Hepatocyte (in vitro differentiated cells): ENCODE data around the gene ABCB7. TPM values are rescaled to one million over a fixed set of nuclear protein-coding genes. Genes with fewer than 3 reads are reported as not detected.
"Not testable (repeated sequence)": the region's sequence is repeated elsewhere in the genome, so short reads cannot be mapped to it uniquely, and the experiment has no call there.

ENCODE experiments used
- DNase-seq: peaks from one replicate; pipeline ENCODE4 v3.0.0-alpha.2; 2016; ENCODE audit warnings: low spot score
- H2AFZ ChIP-seq: fragments of 200-600 bp; sonication (generic); 2 replicates; pipeline ENCODE4 v1.6.0; 2016; ENCODE audit warnings: antibody characterized with exemption, mild to moderate bottlenecking
- H3K27ac ChIP-seq: fragments of 200-600 bp; sonication (generic); 2 replicates; pipeline ENCODE4 v1.5.1; 2016; ENCODE audit warnings: mild to moderate bottlenecking
- H3K27me3 ChIP-seq: fragments of 200-600 bp; sonication (generic); 2 replicates; pipeline ENCODE4 v1.6.1; 2016
- H3K36me3 ChIP-seq: fragments of 200-600 bp; sonication (generic); replicated peaks from 2 replicates; pipeline ENCODE4 v1.5.1; 2016; ENCODE audit warnings: low read depth; ENCODE audit not compliant: insufficient read depth
- H3K4me1 ChIP-seq: fragments of 200-600 bp; sonication (generic); 2 replicates; pipeline ENCODE4 v1.5.1; 2016; ENCODE audit warnings: mild to moderate bottlenecking, moderate library complexity; ENCODE audit not compliant: insufficient read depth
- H3K4me2 ChIP-seq: fragments of 200-600 bp; sonication (generic); 2 replicates; pipeline ENCODE4 v1.6.0; 2016
- H3K4me3 ChIP-seq: fragments of 200-600 bp; sonication (generic); 2 replicates; pipeline ENCODE4 v1.5.1; 2016; ENCODE audit warnings: mild to moderate bottlenecking
- H3K79me2 ChIP-seq: fragments of 200-600 bp; sonication (generic); 2 replicates; pipeline ENCODE4 v1.6.0; 2017; ENCODE audit warnings: mild to moderate bottlenecking
- H3K9me2 ChIP-seq: fragments of 200-600 bp; sonication (generic); replicated peaks from 2 replicates; pipeline ENCODE4 v1.6.0; 2017; ENCODE audit warnings: mild to moderate bottlenecking; ENCODE audit not compliant: insufficient read depth
- H3K9me3 ChIP-seq: fragments of 200-600 bp; sonication (generic); 2 replicates; pipeline ENCODE4 v1.5.1; 2016; ENCODE audit warnings: low read depth, mild to moderate bottlenecking
- H4K20me1 ChIP-seq: fragments of 200-600 bp; sonication (generic); 2 replicates; pipeline ENCODE4 v1.6.0; 2016; ENCODE audit warnings: mild to moderate bottlenecking; ENCODE audit not compliant: insufficient read depth, poor library complexity, severe bottlenecking
- EZH2 ChIP-seq: fragments of 200-600 bp; sonication (generic); IDR thresholded peaks from 2 replicates; pipeline ENCODE4 v1.6.1; 2016; ENCODE audit warnings: antibody characterized with exemption, mild to moderate bottlenecking, borderline replicate concordance
- EZH2phosphoT487 ChIP-seq: fragments of 200-600 bp; sonication (generic); IDR thresholded peaks from one replicate; pipeline ENCODE4 v1.6.1; 2018; ENCODE audit warnings: antibody characterized with exemption, mild to moderate bottlenecking, low read depth, moderate library complexity; ENCODE audit not compliant: unreplicated experiment, severe bottlenecking
- WGBS: methylation state at CpG from one replicate; pipeline ENCODE4 v1.1.6; 2016; ENCODE audit warnings: low lambda C conversion rate; ENCODE audit errors: missing lambda C conversion rate; 5-methylcytosine and 5-hydroxymethylcytosine counted together
- polyA plus RNA-seq: library from polyadenylated mRNA; unstranded; fragments of >200 nt; fragmentation: Nextera tagmentation; extraction: Ambion mirVana; gene quantifications from 2 replicates; pipeline ENCODE4 v1.2.1, GENCODE V29; 2016
- total RNA-seq: library from RNA; depleted of rRNA; stranded (reverse); fragments of >200 nt; gene quantifications from 2 replicates; pipeline ENCODE4 v1.2.3, GENCODE V29; 2014
- TF ChIP-seq, protein P1 (sequence below): fragments of 200-600 bp; sonication (generic); IDR thresholded peaks from 2 replicates; pipeline ENCODE4 v1.5.1; 2016; ENCODE audit warnings: antibody characterized with exemption, mild to moderate bottlenecking; ENCODE audit not compliant: poor library complexity

The ABCB7 gene
- total and polyA plus RNA-seq, 2 experiments from 2014 or later, result 12.4 to 51.6 TPM

DNA sequence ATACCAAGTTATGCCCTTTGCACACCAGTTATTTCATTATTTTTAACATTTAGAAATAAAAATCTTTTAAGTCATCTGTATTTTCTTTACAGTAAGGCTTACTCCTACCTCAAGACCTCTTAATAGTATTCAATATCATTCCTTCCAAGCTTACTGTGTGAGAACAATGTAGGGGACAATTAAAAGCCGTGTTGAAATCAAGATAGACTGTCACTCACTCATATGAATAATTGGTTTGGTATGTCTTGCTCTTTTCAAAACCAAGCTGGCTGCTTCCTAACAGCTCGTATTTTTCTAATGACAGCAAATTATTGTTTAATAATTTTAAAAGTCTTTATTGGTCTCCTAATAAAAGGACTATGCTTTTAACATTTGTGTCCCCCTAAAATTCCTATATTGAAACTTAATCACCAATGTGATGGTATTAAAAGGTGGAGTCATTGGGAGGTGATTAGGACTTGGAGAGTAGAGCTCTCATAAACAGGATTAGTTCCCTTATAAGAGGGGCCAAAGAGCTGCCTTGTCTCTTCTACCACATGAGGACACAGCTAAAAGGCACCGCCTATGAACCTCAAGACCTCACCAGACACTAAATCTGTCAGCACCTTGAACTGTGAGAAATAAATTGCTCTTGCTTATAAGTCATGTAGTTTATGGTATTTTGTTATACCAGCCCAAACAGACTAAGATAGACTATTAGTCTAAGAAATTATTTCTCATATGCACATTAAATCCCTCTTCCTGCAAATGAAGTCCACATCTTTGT, 4.1 kb downstream of the ABCB7 start:
- H3K9me2 ChIP-seq, result no peaks in the 10 kb centered on the region
- H3K79me2 ChIP-seq, result peaks cover 40% of the 10 kb centered on the region
- no peaks in the 10 kb centered on the region for H3K36me3 ChIP-seq
- no peak overlapping the region for H3K27ac ChIP-seq
- WGBS, result 51% methylated on average over 3 of the region's 3 CpGs
- no peaks in the 10 kb centered on the region for H4K20me1 ChIP-seq
- DNase-seq, result no peak
- H3K4me2 ChIP-seq, result no peak overlapping the region
- no peak overlapping the region for H2AFZ ChIP-seq
- no peaks in the 10 kb centered on the region for H3K4me1 ChIP-seq
- H3K4me3 ChIP-seq, result no peak overlapping the region
- H3K27me3 ChIP-seq, result no peaks in the 10 kb centered on the region
- H3K9me3 ChIP-seq, result no peaks in the 10 kb centered on the region
- no peak for TF ChIP-seq EZH2
- TF ChIP-seq, protein P1, sequence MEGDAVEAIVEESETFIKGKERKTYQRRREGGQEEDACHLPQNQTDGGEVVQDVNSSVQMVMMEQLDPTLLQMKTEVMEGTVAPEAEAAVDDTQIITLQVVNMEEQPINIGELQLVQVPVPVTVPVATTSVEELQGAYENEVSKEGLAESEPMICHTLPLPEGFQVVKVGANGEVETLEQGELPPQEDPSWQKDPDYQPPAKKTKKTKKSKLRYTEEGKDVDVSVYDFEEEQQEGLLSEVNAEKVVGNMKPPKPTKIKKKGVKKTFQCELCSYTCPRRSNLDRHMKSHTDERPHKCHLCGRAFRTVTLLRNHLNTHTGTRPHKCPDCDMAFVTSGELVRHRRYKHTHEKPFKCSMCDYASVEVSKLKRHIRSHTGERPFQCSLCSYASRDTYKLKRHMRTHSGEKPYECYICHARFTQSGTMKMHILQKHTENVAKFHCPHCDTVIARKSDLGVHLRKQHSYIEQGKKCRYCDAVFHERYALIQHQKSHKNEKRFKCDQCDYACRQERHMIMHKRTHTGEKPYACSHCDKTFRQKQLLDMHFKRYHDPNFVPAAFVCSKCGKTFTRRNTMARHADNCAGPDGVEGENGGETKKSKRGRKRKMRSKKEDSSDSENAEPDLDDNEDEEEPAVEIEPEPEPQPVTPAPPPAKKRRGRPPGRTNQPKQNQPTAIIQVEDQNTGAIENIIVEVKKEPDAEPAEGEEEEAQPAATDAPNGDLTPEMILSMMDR, result no peak
- TF ChIP-seq EZH2phosphoT487, result no peak

DNA sequence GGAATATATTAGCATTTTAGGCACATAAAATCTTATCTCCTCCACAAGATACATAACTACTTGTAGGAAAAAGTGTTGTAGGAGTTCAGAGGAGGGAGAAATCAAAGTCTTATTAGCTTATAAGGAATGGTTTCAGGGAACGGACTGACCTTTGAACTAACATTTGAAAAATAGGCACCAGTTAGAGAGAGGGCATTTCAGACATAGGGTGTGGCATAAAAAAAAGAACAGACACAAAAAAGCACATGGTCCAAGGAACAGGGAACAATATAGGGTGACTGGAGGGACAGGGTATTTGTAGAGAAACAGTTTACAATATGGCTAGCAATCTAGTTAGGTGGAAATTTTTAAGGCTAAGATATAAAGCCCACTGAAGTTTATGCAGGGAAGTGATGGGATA, 6.4 kb downstream of the ABCB7 start:
- no peaks in the 10 kb centered on the region for H3K9me2 ChIP-seq
- no peak overlapping the region for H2AFZ ChIP-seq
- no peak overlapping the region for H3K27ac ChIP-seq
- no peak for DNase-seq
- H3K9me3 ChIP-seq, result no peaks in the 10 kb centered on the region
- no peaks in the 10 kb centered on the region for H4K20me1 ChIP-seq
- H3K4me2 ChIP-seq, result no peak overlapping the region
- no peak overlapping the region for H3K4me3 ChIP-seq
- peaks cover 38% of the 10 kb centered on the region for H3K79me2 ChIP-seq
- no peaks in the 10 kb centered on the region for H3K4me1 ChIP-seq
- TF ChIP-seq, protein P1, result no peak
- TF ChIP-seq EZH2 (no peak), EZH2phosphoT487 (no peak)
- H3K27me3 ChIP-seq, result no peaks in the 10 kb centered on the region
- H3K36me3 ChIP-seq, result no peaks in the 10 kb centered on the region
- WGBS, result 82% methylated on average over 1 of the region's 1 CpG

DNA sequence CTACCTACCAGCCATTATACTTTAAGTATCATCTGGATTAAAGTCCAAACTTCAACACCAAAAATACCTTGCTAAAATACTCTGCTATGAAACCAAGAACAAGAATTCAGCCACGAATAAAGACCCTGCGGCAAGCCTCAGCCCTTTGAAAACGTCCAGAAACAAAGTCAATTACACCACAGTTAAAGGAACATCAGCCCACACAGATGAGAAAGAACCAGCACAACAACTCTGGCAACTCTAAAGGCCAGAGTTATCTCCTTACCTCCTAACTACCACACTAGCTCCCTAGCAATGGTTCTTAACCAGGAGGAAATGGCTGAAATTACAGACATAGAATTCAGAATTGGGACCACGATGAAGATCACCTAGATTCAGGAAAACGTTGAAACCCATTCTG, 23.4 kb downstream of the ABCB7 start:
- Histone ChIP-seq H3K9me2 (no peaks in the 10 kb centered on the region), H3K9me3 (no peaks in the 10 kb centered on the region), H3K4me3 (no peak overlapping the region), H3K27me3 (no peaks in the 10 kb centered on the region), H3K79me2 (peaks cover 28% of the 10 kb centered on the region), H3K27ac (no peak overlapping the region), H3K36me3 (no peaks in the 10 kb centered on the region), H3K4me1 (no peaks in the 10 kb centered on the region), H4K20me1 (no peaks in the 10 kb centered on the region), H3K4me2 (no peak overlapping the region), H2AFZ (no peak overlapping the region)
- no peak for DNase-seq
- no peak for TF ChIP-seq EZH2phosphoT487
- TF ChIP-seq EZH2, result no peak
- 72% methylated on average over 5 of the region's 5 CpGs for WGBS

DNA sequence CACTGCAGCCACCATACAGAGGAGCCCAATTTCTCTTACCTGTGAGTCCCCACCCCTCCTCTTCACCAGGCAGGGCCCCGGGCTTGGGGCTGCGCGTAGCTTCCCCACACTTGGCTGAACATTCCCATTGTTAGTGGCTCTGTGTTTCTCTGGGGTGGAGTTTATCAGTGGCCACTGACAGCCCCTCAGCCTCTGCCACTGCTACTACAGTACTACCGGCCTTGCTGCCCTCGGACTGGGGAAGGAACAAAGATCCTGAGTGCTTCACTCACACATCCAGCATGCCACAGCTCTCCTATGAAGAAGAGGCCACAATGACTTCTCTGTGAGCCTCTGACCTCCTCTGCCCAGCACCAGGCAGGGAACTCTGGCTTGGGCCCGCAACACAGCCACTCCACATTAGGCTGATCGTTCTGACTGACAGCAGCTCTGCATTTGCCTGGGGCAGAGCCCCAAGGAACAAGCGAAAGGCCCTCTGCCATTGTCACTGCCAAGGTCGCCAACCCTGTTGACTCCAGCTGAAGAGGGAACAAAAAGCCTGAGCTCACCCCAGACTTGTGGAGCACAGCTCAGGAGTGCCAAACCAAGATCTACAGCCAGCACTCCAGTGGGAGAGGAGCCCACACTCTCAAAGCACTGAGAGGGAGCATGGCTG, 24.0 kb downstream of the ABCB7 start:
- TF ChIP-seq, protein P1, result no peak
- TF ChIP-seq EZH2, result no peak
- Histone ChIP-seq H3K9me2 (no peaks in the 10 kb centered on the region), H3K36me3 (no peaks in the 10 kb centered on the region), H3K79me2 (peaks cover 28% of the 10 kb centered on the region), H3K4me2 (no peak overlapping the region), H3K4me1 (no peaks in the 10 kb centered on the region), H2AFZ (no peak overlapping the region), H3K27ac (no peak overlapping the region), H3K27me3 (no peaks in the 10 kb centered on the region), H3K9me3 (no peaks in the 10 kb centered on the region), H4K20me1 (no peaks in the 10 kb centered on the region), H3K4me3 (no peak overlapping the region)
- 84% methylated on average over 9 of the region's 9 CpGs for WGBS
- no peak for DNase-seq

DNA sequence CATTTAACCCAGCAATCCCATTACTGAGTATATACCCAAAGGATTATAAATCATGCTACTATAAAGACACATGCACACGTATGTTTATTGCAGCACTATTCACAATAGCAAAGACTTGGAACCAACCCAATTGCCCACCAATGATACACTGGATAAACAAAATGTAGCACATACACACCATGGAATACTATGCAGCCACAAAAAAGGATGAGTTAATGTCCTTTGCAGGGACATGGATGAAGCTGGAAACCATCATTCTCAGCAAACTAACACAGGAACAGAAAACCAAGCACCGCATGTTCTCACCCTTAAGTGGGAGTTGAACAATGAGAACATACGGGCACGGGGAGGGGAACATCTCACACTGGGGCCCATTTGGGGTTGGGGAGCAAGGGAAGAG, 27.0 kb downstream of the ABCB7 start:
- H3K4me2 ChIP-seq, DNase-seq, H4K20me1 ChIP-seq, H3K36me3 ChIP-seq, H3K4me3 ChIP-seq, H3K27ac ChIP-seq, H2AFZ ChIP-seq, H3K27me3 ChIP-seq, H3K9me3 ChIP-seq, H3K9me2 ChIP-seq, H3K4me1 ChIP-seq: not testable (repeated sequence)
- 90% methylated on average over 4 of the region's 4 CpGs for WGBS
- peaks cover 14% of the 10 kb centered on the region for H3K79me2 ChIP-seq
